NCI-H2227 (cell line): ENCODE measurements around the gene FBRSL1.
"Not testable (repeated sequence)": the region's sequence is repeated elsewhere in the genome, so short reads cannot be mapped to it uniquely, and the experiment has no call there.

ENCODE experiments used
- DNase-seq: peaks from one replicate; lab custom pipeline; 2025; ENCODE audit not compliant: unreplicated experiment; lab: John Stamatoyannopoulos, UW

The FBRSL1 gene

GRCh38 chr12:132453361-132454192, 36.4 kb upstream of the FBRSL1 start:
- DNase-seq: no peak

GRCh38 chr12:132454193-132454932, 35.6 kb upstream of the FBRSL1 start:
- DNase-seq: no peak

GRCh38 chr12:132454933-132455418, 35.0 kb upstream of the FBRSL1 start:
- DNase-seq: no peak

GRCh38 chr12:132455565-132455964, 34.4 kb upstream of the FBRSL1 start:
- DNase-seq: no peak

GRCh38 chr12:132456186-132456943, 33.6 kb upstream of the FBRSL1 start:
- DNase-seq: no peak

GRCh38 chr12:132456944-132457495, 32.9 kb upstream of the FBRSL1 start:
- DNase-seq: no peak

- DNase-seq: no peak
Measured at GRCh38 chr12:132458441-132458840, 31.5 kb upstream of the FBRSL1 start.

- DNase-seq: no peak
Measured at GRCh38 chr12:132458846-132459641, 30.9 kb upstream of the FBRSL1 start.

- no peak for DNase-seq
Measured at GRCh38 chr12:132460571-132460970, 29.4 kb upstream of the FBRSL1 start.

GRCh38 chr12:132461526-132461925, 28.4 kb upstream of the FBRSL1 start:
- DNase-seq: no peak

GRCh38 chr12:132462788-132463187, 27.2 kb upstream of the FBRSL1 start:
- DNase-seq: no peak

- DNase-seq: not testable (repeated sequence)
Measured at GRCh38 chr12:132463284-132463924, 26.5 kb upstream of the FBRSL1 start.

- DNase-seq: not testable (repeated sequence)
Measured at GRCh38 chr12:132464304-132464703, 25.6 kb upstream of the FBRSL1 start.

GRCh38 chr12:132464820-132465219, 25.1 kb upstream of the FBRSL1 start:
- no peak for DNase-seq

GRCh38 chr12:132465269-132466190, 24.4 kb upstream of the FBRSL1 start:
- DNase-seq: no peak

- no peak for DNase-seq
Measured at GRCh38 chr12:132466241-132467201, 23.4 kb upstream of the FBRSL1 start.

GRCh38 chr12:132467511-132467910, 22.4 kb upstream of the FBRSL1 start:
- no peak for DNase-seq

- no peak for DNase-seq
Measured at GRCh38 chr12:132469423-132469822, 20.5 kb upstream of the FBRSL1 start.
